HG03066 (cell line): ENCODE data around the gene FNDC3A.
"Not testable (repeated sequence)": the region's sequence is repeated elsewhere in the genome, so short reads cannot be mapped to it uniquely, and the experiment has no call there.

Experiments
- ATAC-seq: cut with Tn5 transposase; IDR thresholded peaks from one replicate; pipeline ENCODE4 v1.9.1; 2021; ENCODE audit warnings: low read depth; ENCODE audit not compliant: unreplicated experiment

The FNDC3A gene

DNA sequence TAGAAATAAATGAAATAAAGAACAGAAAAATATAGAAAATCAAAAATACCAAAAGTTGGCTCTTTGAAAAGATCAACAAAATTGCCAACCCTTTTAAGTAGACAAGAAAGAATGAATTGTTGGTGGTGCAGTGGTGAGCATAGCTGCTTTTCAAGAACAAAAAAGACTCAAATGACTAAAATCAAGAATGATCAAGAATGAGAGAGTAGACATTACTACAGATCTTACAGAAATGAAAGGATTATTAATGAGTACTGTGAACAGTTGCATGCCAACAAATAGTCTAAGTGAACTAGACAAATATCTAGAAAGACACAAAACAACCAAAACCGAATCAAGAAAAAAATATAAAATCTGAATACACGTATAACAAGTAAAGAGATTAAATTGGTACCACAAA is 53.9 kb downstream of the FNDC3A start:
- no peak for ATAC-seq

DNA sequence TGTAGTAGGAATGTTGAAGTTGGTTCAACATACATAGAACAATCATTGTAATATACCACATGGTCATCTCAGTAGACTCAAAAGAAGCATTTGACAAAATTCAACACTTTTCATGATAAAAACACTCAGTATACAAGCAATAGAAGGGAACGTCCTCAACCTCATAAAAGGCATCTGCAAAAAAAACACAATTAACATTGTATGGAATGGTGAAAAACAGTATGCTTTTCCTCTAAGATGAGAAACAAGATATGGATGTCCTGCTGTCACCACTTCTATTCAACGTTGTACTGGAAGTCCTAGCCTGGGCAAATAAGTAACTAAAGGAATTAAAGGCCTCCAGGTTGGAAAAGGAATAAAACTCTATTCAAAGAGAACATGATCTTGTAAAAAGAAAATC is 54.5 kb downstream of the FNDC3A start:
- no peak for ATAC-seq

- ATAC-seq, result no peak
These were observed 65.2 kb downstream of the FNDC3A start for GRCh38 chr13:49040872-49041271.

DNA sequence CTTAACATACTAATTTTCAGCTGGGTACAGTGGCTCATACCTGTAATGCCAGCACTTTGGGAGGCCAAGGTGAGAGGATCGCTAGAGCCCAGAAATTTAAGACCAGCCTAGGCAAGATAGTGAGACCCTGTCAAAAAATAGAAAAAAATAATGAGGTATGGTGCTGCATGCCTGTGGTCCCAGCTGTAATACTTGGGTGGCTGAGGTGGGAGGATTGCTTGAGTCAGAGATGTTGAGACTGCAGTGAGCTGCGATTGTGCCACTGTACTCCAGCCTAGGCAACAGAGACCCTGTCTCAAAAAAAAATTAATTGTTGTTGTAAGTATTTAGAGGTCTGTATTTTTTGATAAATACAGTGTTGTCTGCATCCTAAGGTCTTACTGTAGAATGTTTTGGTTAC is 66.8 kb downstream of the FNDC3A start:
- no peak for ATAC-seq

- no peak for ATAC-seq
These were observed 68.3 kb downstream of the FNDC3A start for GRCh38 chr13:49044008-49044407.

GRCh38 chr13:49044836-49045235 is 69.1 kb downstream of the FNDC3A start:
- no peak for ATAC-seq

- ATAC-seq, result no peak
These were observed 70.3 kb downstream of the FNDC3A start for GRCh38 chr13:49046002-49046401.

GRCh38 chr13:49046519-49046918 is 70.8 kb downstream of the FNDC3A start:
- no peak for ATAC-seq

GRCh38 chr13:49052813-49053212 is 77.1 kb downstream of the FNDC3A start:
- no peak for ATAC-seq

DNA sequence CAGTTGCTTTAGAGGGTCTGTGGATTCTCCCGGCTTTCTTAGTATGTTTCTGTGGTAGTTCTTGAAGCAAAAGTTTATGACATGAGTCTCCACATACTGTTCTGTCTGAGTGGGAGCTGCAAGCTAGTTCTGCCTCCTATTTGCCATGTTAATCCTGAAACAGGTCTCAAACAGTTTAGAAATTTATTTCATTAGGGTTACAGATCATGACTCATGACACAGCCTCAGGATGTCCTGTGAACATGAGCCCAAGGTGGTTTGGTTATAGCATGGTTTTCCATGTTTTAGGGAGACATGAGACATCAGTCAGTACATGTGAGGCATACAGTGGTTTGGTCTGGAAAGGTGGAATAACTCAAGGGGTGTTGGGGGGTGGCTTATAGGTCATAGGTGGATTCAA is 77.5 kb downstream of the FNDC3A start:
- ATAC-seq, result no peak

- no peak for ATAC-seq
These were observed 78.2 kb downstream of the FNDC3A start for GRCh38 chr13:49053906-49054305.

GRCh38 chr13:49055021-49055420 is 79.3 kb downstream of the FNDC3A start:
- no peak for ATAC-seq

GRCh38 chr13:49057176-49057575 is 81.5 kb downstream of the FNDC3A start:
- no peak for ATAC-seq

DNA sequence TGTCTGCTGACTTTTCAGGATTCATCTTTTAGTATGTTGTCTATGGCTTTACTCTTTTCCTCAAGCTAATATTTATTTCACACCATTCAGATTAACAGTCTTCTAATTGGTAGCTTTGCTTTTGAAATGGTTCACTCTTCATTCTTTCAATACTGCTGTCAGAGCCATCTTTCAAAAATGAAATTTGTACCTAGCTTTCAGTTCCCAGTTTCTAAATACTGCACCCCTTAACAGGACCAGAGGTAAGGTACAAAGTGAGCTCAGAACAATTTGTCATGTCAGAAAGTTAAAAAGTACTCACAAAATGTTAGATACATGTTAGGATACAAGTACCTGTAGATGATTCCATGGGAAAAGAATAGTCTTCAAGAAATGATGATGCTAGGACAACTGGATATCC is 83.0 kb downstream of the FNDC3A start:
- ATAC-seq, result no peak

DNA sequence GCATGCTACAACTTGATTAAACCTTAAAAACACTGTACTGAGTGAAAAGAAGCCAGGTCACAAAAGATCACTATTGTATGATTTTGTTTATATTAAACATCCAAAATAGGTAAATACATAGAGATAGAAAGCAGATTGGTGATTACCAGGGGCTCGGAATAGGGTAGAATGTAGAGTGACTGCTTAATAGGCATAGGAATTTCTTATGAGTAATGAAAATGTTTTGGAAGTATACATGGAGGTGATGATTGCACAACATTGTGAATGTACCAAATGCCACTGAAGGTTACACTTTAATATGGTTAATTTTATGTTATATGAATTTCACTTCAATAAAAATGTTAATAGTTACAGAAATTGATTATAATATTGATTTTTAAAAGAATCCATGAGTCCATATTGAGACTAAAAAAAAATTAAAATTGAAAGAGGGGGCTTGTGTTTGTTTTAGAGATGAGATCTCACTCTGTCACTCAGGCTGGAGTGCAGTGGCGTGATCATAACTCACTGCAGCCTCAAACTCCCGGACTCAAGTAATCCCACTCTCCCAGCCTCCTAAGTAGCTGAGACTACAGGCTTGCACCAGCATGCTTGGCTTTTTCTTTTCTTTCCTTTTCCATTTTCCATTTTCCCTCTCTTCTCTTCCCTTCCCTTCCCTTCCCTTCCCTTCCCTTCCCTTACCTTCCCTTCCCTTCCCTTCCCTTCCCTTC is 85.1 kb downstream of the FNDC3A start:
- no peak for ATAC-seq

DNA sequence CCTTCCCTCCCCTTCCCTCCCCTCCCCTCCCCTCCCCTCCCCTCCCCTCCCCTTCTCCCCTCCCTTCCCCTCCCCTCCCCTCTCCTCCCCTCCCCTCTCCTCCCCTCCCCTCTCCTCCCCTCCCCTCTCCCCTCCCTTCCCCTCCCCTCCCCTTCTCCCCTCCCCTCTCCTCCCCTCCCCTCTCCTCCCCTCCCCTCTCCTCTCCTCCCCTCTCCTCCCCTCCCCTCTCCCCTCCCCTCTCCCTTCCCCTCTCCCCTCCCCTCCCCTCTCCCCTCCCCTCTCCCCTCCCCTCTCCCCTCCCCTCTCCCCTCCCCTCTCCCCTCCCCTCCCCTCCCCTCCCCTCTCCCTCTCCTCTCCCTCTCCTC is 85.7 kb downstream of the FNDC3A start:
- ATAC-seq, result not testable (repeated sequence)

GRCh38 chr13:49062297-49062896 is 86.7 kb downstream of the FNDC3A start:
- no peak for ATAC-seq

GRCh38 chr13:49063011-49063410 is 87.3 kb downstream of the FNDC3A start:
- ATAC-seq, result no peak

DNA sequence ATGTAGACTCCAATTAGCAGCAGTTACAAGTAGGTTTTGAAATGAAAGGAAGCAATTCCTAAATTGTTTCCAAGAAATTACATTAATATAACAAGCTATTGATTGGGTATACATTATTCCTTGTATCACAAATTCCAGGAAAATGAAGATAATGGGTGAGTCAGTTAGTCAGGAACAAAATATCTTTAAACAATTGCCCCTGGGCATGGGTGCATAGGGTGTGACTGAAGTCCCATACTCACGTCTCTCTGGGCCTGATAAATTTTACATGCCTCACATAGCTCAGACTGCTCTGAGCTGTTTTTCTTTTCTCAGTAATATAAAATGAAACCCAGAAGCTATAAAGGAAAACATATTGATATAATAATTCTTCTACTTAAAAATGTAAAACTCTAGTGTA is 87.8 kb downstream of the FNDC3A start:
- ATAC-seq, result no peak

GRCh38 chr13:49064476-49064875 is 88.8 kb downstream of the FNDC3A start:
- ATAC-seq, result no peak

- ATAC-seq, result no peak
These were observed 91.1 kb downstream of the FNDC3A start for GRCh38 chr13:49066856-49067255.

DNA sequence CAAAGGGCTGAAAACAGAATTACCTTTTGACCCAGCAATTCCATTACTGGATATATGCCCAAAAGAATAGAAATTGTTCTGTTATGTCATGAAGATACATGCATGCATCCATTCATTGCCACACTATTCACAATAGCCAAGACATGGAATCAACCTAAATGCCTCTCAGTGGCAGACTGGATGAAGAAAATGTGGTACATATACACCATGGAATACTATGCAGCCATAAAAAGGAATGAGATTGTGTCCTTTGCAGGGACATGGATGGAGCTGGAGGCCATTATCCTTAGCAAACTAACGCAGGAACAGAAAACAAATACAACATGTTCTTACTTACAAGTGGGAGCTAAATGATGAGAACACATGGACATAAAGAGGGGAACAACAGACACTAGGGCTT is 92.8 kb downstream of the FNDC3A start:
- not testable (repeated sequence) for ATAC-seq

GRCh38 chr13:49070021-49070420 is 94.3 kb downstream of the FNDC3A start:
- ATAC-seq, result not testable (repeated sequence)
